Measurements from ENCODE around the gene SLAIN1. TPM values are rescaled to one million over a fixed set of nuclear protein-coding genes. Genes with fewer than 3 reads are reported as not detected.

Gene SLAIN1
- total RNA-seq, 3 donors from 2014 or later (not counting 1 experiment from before 2014, with no cell fraction given) = 14.9 to 29.0 (median 25.7) TPM

DNA sequence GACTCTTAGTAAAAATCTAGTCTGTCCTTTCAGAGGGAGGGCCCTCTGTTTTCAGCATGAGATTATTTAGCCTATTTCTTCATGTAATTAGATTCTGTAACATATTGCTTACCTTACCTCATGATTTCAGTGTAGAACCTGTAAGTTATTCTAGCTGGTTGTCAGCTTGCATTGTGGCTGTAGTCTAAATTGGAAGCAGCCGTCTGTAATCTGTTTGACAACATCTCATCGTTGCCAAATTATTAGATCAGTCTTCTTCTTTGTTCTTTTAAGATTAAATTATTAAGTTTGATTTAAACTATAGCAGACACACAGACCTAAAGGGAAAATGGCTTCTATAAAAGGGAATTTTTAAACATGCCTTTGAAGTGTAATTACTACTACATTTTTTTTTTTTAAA lies 34.8 kb downstream of the SLAIN1 start:
- H3K4me1 Mint-ChIP-seq = peaks cover 15 to 18% of the 10 kb centered on the region in 2 donors

DNA sequence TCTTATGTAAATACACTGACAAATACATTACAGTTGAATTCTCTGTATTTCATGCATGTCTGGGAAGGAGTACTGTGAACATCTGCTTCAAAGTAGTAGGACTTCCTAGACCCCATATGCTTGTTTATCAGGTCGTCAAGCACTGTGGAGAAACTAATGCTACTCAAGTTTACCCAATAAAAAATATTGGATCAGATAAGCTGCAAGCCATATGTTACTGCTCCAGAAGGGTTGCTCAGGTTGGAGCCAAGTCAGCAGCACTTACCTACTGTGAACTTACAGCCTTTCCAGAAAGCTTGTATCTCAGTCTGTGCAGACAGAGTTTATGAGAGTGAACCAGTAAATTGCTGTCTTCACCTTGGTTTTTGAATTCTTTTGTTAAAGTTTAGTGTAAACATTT lies 36.2 kb downstream of the SLAIN1 start:
- Histone ChIP-seq H3K4me1 (ENCODE audit: control insufficient read depth, insufficient read depth, low read length) (peaks cover 5% of the 10 kb centered on the region), H3K9me3 (ENCODE audit: control insufficient read depth, insufficient read depth, low read length) (no peaks in the 10 kb centered on the region), H3K4me3 (ENCODE audit: low read length) (no peak overlapping the region), H3K27me3 (ENCODE audit: control insufficient read depth, insufficient read depth, low read length) (no peaks in the 10 kb centered on the region), H3K36me3 (ENCODE audit: control insufficient read depth, insufficient read depth, low read length) (peaks cover 4% of the 10 kb centered on the region), H3K27ac (ENCODE audit: low read length) (no peak overlapping the region)
- intact Hi-C loops (cut with micrococcal nuclease) = no loop called here
- H3K4me3 Mint-ChIP-seq = no peak overlapping the region
- H3K9me3 Mint-ChIP-seq = no peaks in the 10 kb centered on the region
- ATAC-seq (no peak), DNase-seq (no peak)
- TF ChIP-seq, protein P1, sequence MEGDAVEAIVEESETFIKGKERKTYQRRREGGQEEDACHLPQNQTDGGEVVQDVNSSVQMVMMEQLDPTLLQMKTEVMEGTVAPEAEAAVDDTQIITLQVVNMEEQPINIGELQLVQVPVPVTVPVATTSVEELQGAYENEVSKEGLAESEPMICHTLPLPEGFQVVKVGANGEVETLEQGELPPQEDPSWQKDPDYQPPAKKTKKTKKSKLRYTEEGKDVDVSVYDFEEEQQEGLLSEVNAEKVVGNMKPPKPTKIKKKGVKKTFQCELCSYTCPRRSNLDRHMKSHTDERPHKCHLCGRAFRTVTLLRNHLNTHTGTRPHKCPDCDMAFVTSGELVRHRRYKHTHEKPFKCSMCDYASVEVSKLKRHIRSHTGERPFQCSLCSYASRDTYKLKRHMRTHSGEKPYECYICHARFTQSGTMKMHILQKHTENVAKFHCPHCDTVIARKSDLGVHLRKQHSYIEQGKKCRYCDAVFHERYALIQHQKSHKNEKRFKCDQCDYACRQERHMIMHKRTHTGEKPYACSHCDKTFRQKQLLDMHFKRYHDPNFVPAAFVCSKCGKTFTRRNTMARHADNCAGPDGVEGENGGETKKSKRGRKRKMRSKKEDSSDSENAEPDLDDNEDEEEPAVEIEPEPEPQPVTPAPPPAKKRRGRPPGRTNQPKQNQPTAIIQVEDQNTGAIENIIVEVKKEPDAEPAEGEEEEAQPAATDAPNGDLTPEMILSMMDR (IDR thresholded peaks at IDR 0.05) = no peak
- no peak overlapping the region for H3K27ac Mint-ChIP-seq
- peaks cover 15 to 17% of the 10 kb centered on the region in 2 donors for H3K4me1 Mint-ChIP-seq
- no peaks in the 10 kb centered on the region for H3K36me3 Mint-ChIP-seq
- no peaks in the 10 kb centered on the region for H3K27me3 Mint-ChIP-seq (ENCODE audit: low read depth in 2 of 2)
- 88% methylated on average over 1 of the region's 1 CpG for WGBS (ENCODE audit: insufficient coverage)

More for the DNA sequence above, 34.8 kb downstream of the SLAIN1 start:
- Histone ChIP-seq H3K4me3 (ENCODE audit: low read length) (no peak overlapping the region), H3K27me3 (ENCODE audit: control insufficient read depth, insufficient read depth, low read length) (no peaks in the 10 kb centered on the region), H3K9me3 (ENCODE audit: control insufficient read depth, insufficient read depth, low read length) (no peaks in the 10 kb centered on the region), H3K36me3 (ENCODE audit: control insufficient read depth, insufficient read depth, low read length) (peaks cover 4% of the 10 kb centered on the region), H3K4me1 (ENCODE audit: control insufficient read depth, insufficient read depth, low read length) (peaks cover 5% of the 10 kb centered on the region), H3K27ac (ENCODE audit: low read length) (no peak overlapping the region)
- ATAC-seq = no peak
- H3K9me3 Mint-ChIP-seq = no peaks in the 10 kb centered on the region
- H3K27me3 Mint-ChIP-seq (ENCODE audit: low read depth in 2 of 2) = no peaks in the 10 kb centered on the region
- no CpG with 5 or more reads among the region's 2 CpGs for WGBS (ENCODE audit: insufficient coverage)
- DNase-seq = no peak
- H3K36me3 Mint-ChIP-seq = no peaks in the 10 kb centered on the region
- intact Hi-C loops (cut with micrococcal nuclease) = no loop called here
- no peak overlapping the region for H3K4me3 Mint-ChIP-seq
- TF ChIP-seq, protein P1 (IDR thresholded peaks at IDR 0.05) = no peak
- no peak overlapping the region for H3K27ac Mint-ChIP-seq

DNA sequence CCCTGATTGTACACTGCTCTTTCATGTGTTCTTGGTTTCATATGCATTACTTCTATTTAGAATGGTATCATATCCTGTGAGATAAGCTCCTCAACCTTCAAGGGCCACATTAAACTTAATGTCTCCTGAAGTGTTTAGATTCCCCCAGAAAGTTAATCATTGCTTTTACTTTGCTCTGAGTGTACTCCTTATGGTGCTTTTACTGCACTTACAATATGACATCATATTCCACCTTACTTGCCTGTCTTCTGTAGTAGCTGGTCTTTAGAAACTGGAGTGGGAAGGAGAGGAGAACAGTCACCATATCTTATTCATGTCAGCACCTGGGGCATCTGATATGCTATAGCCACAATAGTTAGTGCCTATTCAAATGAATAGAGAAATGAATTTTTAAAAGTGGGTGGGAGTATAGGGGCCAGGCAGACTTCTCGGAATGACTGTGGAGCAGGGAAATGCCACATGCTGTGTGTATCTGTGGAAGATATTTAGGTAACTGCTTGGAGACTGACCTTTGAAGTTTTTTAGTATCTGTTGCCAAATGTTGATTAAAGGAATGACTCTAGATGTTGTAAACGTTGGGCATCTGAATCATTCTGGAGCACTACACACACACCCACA lies 40.2 kb downstream of the SLAIN1 start:
- Histone ChIP-seq H3K27me3 (ENCODE audit: control insufficient read depth, insufficient read depth, low read length) (no peaks in the 10 kb centered on the region), H3K4me1 (ENCODE audit: control insufficient read depth, insufficient read depth, low read length) (no peaks in the 10 kb centered on the region), H3K27ac (ENCODE audit: low read length) (no peak overlapping the region), H3K4me3 (ENCODE audit: low read length) (no peak overlapping the region), H3K36me3 (ENCODE audit: control insufficient read depth, insufficient read depth, low read length) (peaks cover 2% of the 10 kb centered on the region), H3K9me3 (ENCODE audit: control insufficient read depth, insufficient read depth, low read length) (no peaks in the 10 kb centered on the region)
- H3K9me3 Mint-ChIP-seq = no peaks in the 10 kb centered on the region
- no peaks in the 10 kb centered on the region for H3K27me3 Mint-ChIP-seq (ENCODE audit: low read depth in 2 of 2)
- DNase-seq (no peak), ATAC-seq (no peak)
- peaks cover 6 to 10% of the 10 kb centered on the region in 2 donors for H3K4me1 Mint-ChIP-seq
- TF ChIP-seq, protein P1 (IDR thresholded peaks at IDR 0.05) = no peak
- no peaks in the 10 kb centered on the region for H3K36me3 Mint-ChIP-seq
- H3K4me3 Mint-ChIP-seq = no peak overlapping the region
- 92% methylated on average over 1 of the region's 2 CpGs for WGBS (ENCODE audit: insufficient coverage)
- intact Hi-C loops (cut with micrococcal nuclease) = no loop called here
- H3K27ac Mint-ChIP-seq = no peak overlapping the region

All from natural killer cell (primary cell).